Fibroblast of gingiva (primary cell): ENCODE measurements around the gene HIPK1.

Experiments used
- DNase-seq: peaks from one replicate; pipeline ENCODE4 v3.0.0-alpha.2; 2011; ENCODE audit warnings: low read depth

The HIPK1 gene

GRCh38 chr1:113913887-113914664 is 15.0 kb upstream of the HIPK1 start:
- DNase-seq = no peak

- DNase-seq = no peak
Measured at GRCh38 chr1:113916974-113917373, 12.2 kb upstream of the HIPK1 start.

- no peak for DNase-seq
Measured at GRCh38 chr1:113917400-113918082, 11.6 kb upstream of the HIPK1 start.

GRCh38 chr1:113918243-113918642 is 10.9 kb upstream of the HIPK1 start:
- DNase-seq = no peak

GRCh38 chr1:113922957-113923356 is 6.2 kb upstream of the HIPK1 start:
- no peak for DNase-seq

GRCh38 chr1:113924473-113924872 is 4.7 kb upstream of the HIPK1 start:
- no peak for DNase-seq

- no peak for DNase-seq
Measured at GRCh38 chr1:113928187-113928930, 765 bp upstream of the HIPK1 start.

- DNase-seq = peak; percentile 40
Measured at GRCh38 chr1:113929750-113930498, 800 bp downstream of the HIPK1 start.

- DNase-seq = peak; percentile 75
Measured at GRCh38 chr1:113930499-113931161, 1.5 kb downstream of the HIPK1 start.

- peak; percentile 62 for DNase-seq
Measured at GRCh38 chr1:113931451-113931851, 2.3 kb downstream of the HIPK1 start.

- DNase-seq = no peak
Measured at GRCh38 chr1:113934006-113934405, 4.9 kb downstream of the HIPK1 start.

GRCh38 chr1:113934511-113935055 is 5.5 kb downstream of the HIPK1 start:
- DNase-seq = no peak

- no peak for DNase-seq
Measured at GRCh38 chr1:113935176-113935575, 6.1 kb downstream of the HIPK1 start.

GRCh38 chr1:113935970-113936369 is 6.8 kb downstream of the HIPK1 start:
- DNase-seq = no peak

GRCh38 chr1:113937146-113937545 is 8.0 kb downstream of the HIPK1 start:
- DNase-seq = no peak

GRCh38 chr1:113938192-113938591 is 9.1 kb downstream of the HIPK1 start:
- DNase-seq = no peak

GRCh38 chr1:113940365-113941244 is 11.5 kb downstream of the HIPK1 start:
- no peak for DNase-seq

- DNase-seq = no peak
Measured at GRCh38 chr1:113941245-113941559, 12.1 kb downstream of the HIPK1 start.

GRCh38 chr1:113942527-113942926 is 13.4 kb downstream of the HIPK1 start:
- no peak for DNase-seq

GRCh38 chr1:113943028-113943811 is 14.1 kb downstream of the HIPK1 start:
- peak; percentile 79 for DNase-seq
